Cardiac fibroblast (primary cell): ENCODE results near the gene CDK5.
A peak's percentile ranks its signal among the peaks of the same experiment; 100 is the strongest.

ENCODE experiments used
- DNase-seq, 2 donors: peaks; one replicate each; pipeline versions ENCODE4 v3.0.0 to v3.0.0-alpha.2; 2010; ENCODE audit warnings: low read depth in 2 of 2
- H3K4me3 ChIP-seq, 2 donors: replicated peaks in 1 of 2; 1 replicate in 1 of 2; 2 replicates in 1 of 2; pipeline ENCODE4 v1.5.1; 2011; ENCODE audit warnings: low read depth in 2 of 2, low read length in 2 of 2, mild to moderate bottlenecking in 2 of 2, moderate library complexity in 1 of 2
- CTCF ChIP-seq: IDR thresholded peaks from one replicate; pipeline ENCODE4 v1.5.1; 2011; ENCODE audit warnings: low read depth, mild to moderate bottlenecking, low read length, inconsistent platforms

CDK5 gene

GRCh38 chr7:151081170-151082101 lies 23.7 kb upstream of the CDK5 start:
- no peak for TF ChIP-seq CTCF
- peak overlapping the region; percentile 35 to 76 for H3K4me3 ChIP-seq
- DNase-seq, result peak in 1 of 2 donors; percentile 34

DNA sequence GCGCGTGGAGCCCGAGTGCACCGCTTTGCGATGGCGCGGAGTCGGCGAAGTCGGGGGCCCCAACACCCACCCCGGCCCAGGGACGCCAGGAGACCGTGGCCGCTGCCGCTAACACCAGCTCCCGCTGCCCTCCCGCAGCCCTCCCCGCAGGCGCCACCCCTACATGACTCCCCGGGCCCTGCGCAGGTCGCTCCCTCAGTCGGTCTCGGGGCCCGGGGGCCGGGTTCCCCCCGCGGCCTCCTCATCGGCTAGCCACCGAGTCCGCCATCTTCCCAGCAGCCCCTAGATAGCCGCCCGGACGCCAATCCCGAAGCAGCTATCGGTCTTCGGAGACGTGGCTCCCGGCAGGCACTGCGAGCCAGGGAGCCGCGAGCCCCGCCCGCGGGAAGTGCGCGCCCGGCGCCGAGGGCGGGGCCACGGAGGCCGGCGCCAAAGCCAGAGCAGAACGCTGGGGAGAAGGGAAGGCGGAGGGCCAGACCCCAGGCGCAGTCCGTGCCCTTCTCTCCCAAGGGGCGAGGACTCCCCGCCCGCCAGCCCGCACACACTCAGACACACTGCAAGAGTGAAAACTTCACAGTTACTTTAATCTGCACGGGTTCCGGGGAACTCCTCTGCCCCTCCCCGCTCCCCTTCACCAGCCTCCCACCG lies 22.9 kb upstream of the CDK5 start, which contains the start of gene FASTK:
Gene FASTK, minus strand, starts transcription at position 288 of the 648 bp plus-strand sequence. Its CDS starts 43 bp downstream, at position 245.
- peak; percentile 87 to 93 for DNase-seq
- H3K4me3 ChIP-seq, result peak within 1 kb of the TSS; percentile 82 to 88
- no peak for TF ChIP-seq CTCF

DNA sequence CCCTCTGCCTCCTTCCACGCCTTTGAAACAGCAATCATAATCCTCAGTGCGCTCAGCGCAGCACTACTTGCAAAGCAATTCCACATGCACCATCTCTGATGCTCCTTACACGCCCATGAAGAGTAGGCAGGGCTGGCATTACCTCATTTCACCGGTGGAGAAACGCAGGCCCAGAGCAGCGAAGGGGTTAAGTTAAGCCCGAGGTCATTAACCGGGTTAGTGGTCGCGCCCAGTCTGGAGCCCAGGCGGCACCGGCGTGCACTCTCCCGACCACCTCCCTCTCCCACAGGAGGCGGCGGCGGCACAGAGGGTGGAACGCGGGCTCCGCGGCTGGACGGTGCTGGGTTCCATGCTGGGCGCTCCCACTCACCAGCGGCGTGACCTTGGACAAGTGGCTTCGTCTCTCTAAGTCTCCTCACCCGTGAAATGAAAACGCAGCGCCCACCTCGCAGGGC lies 22.4 kb upstream of the CDK5 start:
- DNase-seq, result no peak
- peak overlapping the region; percentile 82 to 88 for H3K4me3 ChIP-seq
- TF ChIP-seq CTCF, result no peak

- TF ChIP-seq CTCF, result no peak
- no peak for DNase-seq
- peak overlapping the region; percentile 82 to 88 for H3K4me3 ChIP-seq
Measured at GRCh38 chr7:151079199-151079910, 21.7 kb upstream of the CDK5 start.

- peak; percentile 48 to 57 for DNase-seq
- no peak overlapping the region for H3K4me3 ChIP-seq
- TF ChIP-seq CTCF, result no peak
Measured at GRCh38 chr7:151078233-151079040, 20.7 kb upstream of the CDK5 start.
